HG03460 (cell line): ENCODE measurements around the gene ARHGEF3.

Experiments used
- ATAC-seq: cut with Tn5 transposase; IDR thresholded peaks from one replicate; pipeline ENCODE4 v1.9.1; 2021; ENCODE audit not compliant: unreplicated experiment

Gene ARHGEF3

DNA sequence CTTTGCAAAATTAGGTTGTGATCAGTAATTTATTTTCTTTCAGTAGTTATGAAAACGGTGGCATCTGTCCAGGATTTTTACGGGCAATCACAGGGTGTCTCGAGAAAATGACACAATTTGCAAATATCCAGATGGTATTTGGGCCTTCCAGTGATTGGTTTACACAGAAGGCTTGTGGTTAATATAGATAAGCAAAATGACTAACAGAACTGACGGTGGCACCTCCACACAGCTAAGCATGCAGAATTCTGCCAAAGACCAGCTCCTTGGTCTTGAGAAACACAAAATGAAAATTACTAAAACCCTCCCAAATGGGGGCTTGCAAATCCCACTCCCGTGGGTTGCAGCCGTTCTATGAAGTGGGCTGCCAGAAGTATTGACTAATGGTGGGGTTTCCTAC, 5.5 kb downstream of the ARHGEF3 start:
- ATAC-seq, result no peak

DNA sequence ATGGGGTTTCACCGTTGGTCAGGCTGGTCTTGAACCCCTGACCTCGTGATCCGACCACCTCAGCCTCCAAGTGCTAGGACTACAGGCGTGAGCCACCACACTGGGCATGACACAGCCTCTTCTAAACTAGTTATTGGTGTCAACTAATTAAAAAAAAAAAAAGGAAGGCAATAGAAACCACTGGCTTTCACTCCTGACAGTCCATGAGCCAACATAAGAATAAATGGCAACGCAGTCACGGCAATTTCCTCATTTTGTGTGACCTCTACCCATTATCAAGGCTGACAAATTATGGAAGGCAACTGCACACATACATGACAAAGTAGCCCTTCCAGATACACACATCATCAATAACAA, 5.9 kb downstream of the ARHGEF3 start:
- ATAC-seq, result no peak

DNA sequence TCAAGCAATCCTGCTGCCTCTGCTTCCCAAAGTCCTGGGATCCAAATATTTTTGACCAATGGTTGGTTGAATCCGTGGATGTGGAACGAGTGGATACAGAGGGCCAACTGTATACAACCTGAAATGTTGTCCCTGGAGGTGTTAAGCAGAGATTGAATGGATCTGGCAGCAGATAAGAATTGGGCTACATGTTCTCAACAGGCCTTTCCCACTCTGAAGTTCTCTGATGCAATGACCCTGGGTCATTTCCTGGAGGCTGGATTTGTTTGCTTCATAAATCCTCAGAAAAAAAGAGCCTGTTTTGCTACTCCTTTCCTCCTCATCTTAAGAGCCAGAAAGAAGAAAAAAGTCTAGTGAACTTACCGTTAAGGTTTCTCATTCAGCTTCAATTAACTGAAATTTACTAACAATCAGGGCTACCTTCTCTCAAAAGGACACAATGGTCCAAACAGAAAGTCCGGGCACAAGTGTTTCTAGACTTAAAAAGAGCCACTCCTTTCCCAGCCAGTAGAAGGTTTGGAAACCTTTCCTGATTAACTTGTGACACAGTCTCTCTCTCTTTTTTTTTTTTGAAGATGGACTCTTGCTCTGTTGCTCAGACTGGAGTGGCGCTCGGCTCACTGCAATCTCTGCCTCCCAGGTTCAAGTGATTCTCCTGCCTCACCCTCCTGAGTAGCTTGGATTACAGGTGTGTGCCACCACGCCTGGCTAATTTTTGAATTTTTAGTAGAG, 6.5 kb downstream of the ARHGEF3 start:
- no peak for ATAC-seq

DNA sequence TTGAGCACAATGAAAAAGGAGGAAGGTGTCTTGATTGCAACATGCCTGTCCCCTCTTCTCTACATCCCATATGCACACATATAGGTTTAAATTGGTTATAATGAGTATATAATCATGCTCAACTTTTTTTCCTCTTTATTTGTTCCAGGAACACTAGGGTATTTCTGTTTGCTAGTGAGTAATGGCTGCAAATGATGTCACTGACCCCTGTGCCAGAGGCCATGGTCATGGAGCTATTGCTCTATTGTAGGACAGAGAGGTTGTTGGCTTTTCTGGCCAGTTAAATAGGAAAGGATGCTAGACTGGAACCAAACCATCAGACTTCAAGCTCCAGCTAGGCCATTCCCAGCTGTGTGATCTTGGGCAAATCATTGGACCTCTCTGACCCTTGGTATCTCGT, 9.6 kb downstream of the ARHGEF3 start:
- ATAC-seq, result no peak

DNA sequence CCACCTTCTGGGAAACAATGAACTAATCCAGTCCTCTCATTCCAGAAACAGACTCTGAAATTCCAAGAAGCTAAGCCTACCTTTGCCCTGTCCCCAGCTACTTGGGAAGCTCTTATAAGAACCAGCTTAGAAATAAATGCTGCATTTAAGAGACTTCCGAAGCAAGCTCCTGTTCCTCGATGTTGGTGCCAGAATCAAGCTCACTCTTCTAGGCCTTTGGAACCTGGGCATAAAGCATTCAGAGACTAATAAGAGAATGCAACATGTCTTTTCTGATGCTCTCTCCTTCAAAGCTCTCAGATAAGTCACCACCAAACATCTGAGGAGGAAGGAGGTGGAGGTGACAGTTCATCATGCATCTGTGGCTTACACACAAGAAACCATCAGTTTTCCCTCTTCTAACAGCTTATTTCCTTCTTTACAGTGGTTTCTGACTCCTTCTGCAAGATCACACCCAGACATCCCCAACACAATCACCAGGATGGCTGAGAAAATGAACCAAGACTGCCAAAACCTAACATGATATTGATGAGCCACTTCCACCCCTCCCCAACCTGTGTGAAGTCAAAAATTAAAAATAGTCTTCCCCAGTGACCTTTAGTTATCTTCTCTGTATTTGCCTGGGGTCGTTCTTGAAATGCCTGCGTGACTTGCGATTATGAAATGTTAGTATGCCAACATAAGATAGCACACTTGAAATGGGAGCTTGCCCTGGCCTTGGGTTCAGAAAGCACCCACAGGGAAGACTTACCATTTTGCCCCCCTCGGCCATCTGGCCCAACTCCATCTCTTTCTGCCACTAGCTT, 11.5 kb downstream of the ARHGEF3 start:
- no peak for ATAC-seq

DNA sequence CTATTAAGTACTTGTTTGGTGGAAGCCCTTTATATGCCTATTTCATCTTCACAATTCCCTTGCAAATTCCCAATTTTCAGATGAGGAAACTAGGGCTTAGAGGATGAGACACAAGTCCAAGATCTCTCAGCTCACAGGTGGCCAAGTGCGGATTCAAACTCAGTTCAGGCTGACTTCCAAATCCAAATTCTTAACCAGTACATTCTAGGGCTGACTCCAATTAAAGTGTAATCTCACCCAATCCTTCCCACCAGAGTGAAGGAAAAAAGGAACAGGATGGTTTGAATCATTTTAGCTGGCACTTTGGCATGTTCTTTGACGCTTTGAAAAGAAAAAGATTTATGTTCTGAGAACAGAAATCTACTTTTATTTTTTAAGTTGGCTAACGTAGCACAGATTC, 12.7 kb downstream of the ARHGEF3 start:
- ATAC-seq, result no peak

DNA sequence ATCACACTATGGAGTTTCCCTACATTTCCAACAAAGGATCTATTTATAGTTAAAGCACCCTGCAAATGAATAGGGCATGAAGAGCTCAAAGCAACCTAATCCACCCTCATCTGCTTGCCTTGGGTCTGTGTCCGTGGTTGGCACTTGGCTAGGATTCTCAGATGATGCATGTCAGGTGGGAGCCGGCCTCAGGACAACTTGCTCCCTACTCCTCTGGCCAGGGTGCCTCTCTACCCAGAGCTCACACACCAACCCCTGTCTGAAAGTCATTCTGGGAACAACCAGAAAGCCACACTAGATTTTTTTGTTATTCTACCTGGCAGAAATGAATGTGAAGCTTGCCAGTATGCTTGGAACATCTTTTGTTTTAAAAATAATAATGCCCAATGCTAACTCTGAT, 13.2 kb downstream of the ARHGEF3 start:
- no peak for ATAC-seq

DNA sequence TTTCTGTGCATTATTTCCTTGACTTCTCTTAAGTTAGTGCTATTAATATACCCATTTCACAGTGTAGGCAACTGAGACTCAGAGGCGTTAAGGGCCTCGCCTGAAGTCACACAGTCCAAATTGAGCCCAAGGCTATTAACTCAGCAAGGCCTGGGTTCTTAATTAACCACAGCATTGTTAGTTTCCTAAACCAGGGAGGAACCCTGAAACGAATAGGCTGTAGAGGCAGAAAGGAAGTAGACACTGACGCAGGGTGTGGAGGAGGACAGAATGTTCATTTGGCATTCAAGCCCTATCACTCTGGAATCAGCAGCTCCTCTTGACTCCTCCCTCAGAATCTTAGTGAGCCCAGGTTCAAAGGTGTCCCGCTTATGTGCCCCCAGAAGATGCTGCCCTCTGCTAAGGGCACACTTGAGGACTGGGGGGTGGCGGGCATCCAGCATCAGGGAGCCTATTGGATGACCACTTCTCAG, 13.9 kb downstream of the ARHGEF3 start:
- ATAC-seq, result no peak

DNA sequence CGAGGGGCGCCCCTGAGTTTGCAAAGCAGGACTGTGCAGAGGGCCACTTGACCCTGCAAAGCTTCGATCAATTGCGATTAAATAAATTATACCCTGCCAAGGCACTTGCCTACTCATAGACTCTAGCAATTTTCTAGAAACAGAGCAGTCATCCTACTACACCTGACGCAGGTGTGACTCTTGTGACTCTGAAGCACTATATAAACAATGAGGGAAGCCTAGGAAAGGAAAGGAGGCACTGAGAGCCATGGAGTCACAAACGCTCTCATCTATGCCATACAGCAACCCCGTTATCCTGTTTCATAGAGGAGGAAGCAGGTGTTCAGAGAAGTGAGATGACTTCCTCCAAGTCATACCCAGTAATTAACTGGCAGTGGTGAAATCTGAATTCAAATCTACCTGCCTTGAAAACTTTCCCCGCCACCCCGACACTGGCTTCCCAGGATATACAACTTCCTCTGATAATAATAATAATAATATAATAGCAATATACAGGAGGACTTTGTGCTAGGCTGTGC, 14.4 kb downstream of the ARHGEF3 start:
- ATAC-seq, result no peak

DNA sequence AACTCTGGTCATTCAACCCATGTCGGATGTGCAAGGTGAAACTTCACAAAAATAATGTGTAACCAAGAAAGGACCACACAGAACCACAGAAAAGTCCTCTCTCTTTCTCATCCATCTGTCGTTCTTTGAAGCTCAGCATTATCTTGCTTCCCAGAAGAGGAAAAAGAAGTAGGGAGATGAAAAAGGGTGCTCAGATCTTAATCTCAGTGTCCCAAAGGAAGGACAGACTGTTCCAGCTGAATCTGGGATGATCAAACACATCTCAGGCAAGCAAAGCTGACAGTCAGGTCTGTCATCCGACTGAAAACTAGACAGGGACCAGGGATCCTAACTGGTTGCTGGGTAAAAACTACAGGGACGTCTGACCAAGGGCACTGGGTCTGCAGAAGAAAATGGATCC, 16.2 kb downstream of the ARHGEF3 start:
- ATAC-seq, result no peak

DNA sequence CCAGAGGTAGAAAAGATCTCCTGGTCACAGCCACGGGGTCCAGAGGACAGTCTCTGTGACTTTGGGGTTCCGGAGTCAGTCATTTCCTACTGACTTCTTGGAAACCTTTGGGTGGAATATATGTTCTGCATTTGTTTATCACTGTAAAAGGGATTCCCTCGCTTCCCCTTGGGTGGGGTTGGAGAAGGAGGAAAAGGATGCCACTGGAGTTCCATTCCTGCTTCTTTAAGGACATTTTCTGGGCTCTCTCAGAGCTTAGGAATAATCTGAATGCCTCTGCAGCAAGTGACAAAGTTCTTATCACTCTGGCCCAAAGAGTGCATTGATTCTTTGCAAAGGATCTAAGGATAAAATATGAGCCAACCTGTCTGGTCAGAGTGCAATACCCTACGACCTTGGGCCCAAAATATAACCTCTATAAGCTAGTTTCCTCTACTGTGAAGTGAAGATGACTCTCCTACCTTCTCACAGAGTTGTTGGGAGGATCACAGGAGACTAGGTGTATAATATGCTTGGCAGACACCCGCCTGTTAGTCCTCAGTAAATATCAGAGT, 17.2 kb downstream of the ARHGEF3 start:
- no peak for ATAC-seq

DNA sequence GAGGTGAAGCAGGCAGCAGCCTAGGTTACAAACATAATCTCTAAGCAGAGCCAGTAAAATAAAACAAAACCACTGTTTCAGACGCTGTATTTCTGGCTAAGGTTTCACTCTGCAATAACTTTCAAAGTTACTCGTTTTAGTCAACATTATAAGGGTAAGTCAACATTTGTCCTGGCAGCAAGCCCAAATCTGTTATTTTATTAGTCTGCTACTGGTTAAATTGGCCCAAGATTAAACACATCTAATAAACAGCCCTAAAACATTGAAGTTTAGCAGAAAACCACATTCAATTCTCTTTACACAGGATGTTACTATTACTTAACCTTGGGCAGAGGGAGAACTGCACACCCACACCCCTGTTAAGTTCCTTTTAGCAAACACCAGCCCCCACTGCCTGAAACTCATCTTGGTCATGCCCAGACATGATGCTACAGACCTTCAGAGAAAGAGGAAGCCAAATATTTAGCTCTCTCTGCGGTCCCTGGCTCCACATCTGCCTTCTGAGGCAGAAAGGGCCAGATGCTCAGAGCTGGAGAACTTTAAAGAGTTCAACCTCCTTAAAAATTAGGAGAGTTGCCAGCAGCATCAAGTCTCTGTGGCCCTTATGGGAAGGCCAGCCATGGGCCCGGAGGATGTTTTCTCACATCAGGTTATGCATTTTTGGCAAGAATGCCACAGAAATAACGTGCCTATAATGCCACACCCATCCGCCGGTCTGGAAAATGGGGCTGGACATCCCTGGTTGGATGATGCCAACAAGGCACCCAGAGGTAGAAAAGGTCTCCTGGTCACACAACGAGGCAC, 17.9 kb downstream of the ARHGEF3 start:
- ATAC-seq, result peak; percentile 97

DNA sequence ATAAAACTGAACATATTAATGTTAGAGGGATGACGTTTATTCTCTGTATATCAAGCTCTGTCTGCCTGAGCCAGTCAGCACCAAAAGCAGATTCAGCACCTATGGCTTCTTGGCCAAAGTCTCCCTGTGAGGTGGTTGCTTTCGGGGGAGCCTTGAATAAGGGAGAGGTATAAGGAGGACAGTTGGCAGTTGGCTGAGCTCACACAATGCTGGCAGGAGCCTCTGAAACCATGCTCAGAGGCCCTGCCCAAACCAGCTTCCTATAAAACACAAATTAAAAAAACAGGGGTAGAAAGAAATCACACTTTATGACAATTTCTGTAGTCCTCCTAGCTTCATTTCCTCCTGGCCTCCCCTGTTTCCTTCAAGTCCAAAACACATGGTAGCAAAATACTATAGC, 18.8 kb downstream of the ARHGEF3 start:
- no peak for ATAC-seq

DNA sequence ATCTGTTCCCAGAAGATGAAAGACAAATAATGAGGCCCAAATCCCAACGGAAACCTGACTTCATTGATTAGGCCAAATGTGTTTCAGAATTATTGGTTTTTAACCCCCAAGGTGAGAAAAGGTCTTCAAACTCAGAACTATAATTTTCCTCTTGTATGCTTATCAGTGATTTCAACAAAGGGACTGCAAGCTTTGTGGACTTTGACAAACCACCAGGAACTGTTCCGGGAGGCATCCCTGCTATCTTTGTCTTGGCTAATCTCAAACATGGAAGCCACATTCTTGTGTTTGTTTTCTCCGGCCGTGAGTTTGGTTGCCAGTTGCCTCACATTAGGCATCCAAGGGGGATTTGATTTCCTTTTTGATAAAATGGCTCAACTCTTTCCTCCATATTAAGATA, 19.5 kb downstream of the ARHGEF3 start:
- ATAC-seq, result no peak

DNA sequence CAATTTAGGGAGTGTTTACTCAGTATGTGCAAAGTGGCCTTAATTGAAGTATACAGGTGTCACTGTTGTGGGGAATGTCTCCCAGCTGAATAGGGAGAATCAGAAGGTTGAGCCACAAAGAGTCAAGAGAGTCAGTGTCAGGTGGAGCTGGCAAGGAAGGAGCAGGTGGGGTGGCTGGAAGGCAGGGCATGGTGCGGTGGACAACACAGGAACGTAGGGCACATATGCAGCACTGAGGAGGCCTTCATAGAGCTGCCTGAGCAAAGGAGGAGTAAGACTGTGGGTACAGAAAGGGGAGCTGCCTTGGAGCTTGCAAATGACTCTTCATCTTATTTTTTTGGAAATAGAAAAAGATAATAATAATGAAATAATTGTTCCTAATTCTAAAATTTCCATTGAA, 20.0 kb downstream of the ARHGEF3 start:
- no peak for ATAC-seq

DNA sequence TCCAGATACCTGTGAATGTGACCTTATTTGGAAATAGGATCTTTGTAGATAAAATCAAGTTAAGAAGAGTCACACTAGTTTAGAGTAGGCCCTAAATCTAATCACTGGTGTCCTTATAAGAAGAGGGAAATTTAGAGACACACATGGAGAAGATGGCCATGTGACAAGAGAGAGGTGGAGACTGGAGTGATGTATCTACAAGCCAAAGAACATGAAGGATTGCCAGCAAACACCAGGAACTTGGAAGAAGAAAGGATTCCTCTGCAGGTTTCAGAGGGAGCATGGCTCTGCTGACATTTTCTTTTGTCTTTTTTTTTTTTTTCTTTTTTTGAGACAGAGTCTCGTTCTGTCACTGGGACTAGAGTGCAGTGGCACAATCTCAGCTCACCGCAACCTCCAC, 20.8 kb downstream of the ARHGEF3 start:
- no peak for ATAC-seq

DNA sequence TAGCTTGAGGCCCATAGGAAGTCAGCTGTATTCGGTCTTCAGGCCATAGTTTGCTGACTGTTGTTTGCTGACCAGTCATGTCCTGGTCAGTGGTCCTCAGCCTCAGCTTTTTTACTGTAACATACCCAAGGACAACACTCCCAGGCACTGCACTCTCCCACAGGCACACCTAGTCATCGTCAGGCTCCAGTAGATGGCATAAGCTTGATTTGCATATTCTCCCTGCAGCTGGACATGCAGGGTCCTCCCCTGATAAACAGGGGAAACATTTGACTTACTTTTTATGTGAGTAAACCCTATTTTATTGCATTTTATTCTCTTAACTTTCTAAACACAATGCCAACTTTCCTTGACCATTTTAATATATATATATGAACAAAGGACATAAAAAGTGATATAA, 22.9 kb downstream of the ARHGEF3 start:
- ATAC-seq, result no peak

DNA sequence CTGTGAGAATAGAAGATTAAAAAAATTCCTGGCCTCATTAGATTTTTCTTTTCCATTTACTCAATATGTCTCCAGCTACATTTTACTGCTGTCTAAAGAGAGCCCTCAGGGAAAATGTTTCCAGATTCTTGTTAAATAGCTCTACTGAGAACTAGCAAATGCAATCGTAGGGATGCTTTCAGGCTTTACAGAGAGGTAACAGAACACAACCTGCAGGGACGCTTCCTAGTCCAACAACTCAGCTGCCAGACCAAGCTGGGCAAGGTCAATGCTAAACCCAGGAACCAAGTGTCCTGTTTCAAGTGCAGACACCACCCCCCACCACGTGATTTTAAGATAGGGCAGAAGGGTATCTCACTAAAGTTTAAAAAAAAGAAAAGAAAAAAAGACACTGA, 25.2 kb downstream of the ARHGEF3 start:
- ATAC-seq, result no peak

DNA sequence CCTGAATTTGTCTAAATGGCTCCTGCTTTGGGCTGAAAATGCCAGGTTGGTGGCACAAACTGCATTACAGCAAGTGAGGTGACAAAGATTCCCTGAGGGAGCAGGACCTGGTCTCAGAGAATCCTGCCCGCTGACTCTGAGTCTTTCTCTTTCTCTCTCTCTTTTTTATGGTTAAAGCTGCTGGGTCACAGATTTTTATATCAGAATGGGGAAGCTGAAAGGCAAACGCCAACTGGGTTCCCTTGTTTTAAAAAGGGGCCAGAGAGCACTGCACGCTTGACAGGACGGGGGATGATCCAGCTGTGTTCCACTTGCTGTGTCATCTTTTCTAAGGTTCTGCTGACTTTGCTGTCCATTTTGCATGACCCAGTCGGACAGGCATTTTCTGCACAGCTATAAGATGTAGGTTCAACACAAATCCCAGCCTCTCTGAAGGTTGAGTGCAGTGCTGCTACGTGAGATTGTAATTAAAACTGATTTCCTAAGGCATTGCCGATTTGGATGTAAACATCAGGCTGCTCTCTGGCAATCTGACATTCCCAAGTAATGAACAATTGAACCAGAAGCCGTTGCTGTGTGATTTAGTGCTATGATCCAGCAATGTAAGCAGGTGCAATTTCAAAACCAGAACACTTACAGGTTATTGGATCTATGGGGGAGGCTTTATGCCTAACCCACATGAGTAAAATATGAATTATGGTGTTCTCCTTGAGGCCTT, 25.8 kb downstream of the ARHGEF3 start:
- no peak for ATAC-seq

DNA sequence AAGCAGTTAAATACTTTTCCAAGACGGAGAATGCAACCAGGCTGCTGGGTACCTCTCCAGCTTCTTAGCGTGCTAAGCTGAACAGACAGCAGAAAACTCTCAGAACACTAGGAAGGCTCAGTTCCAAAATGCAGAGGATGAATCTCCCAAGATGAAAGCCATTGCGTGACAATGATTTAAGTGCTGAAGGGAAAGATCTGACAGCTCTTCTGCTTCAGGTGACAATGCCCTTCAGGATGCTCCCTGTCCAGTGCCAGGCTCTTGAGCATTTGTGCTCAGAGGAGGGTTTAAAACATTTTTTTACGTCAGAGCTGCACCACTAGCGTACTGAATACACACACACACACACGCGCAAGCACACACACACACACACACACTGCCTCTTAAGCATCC, 26.3 kb downstream of the ARHGEF3 start:
- ATAC-seq, result no peak

DNA sequence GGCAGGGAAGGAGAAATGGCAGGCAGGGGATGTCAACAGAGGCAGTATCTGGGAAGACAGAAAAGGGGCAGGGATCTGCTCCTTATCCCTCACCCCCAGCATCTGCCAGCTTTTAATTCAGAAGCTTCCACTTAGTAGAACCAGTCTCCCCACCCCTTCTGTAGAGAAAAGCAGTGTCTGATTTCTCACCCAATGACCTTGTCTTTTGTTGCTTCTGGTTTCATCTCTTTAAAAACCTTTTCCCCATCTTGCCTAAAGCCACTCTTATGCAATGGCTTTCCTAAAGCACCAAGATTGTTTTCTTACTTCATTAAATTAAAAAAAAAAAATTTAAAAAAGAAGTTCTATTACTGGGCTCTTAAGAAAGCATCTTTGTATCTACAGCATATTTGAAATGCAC, 27.8 kb downstream of the ARHGEF3 start:
- no peak for ATAC-seq
